CD14-positive monocyte (primary cell): Measurements from ENCODE around the gene TSPAN32. TPM values are rescaled to one million over a fixed set of nuclear protein-coding genes. Genes with fewer than 3 reads are reported as not detected.
A peak's percentile ranks its signal among the peaks of the same experiment; 100 is the strongest.

Experiments
- DNase-seq, 3 donors: peaks; one replicate each; pipeline ENCODE4 v3.0.0-alpha.2; 2011 to 2022
- H2AFZ ChIP-seq: 2 replicates; pipeline ENCODE4 v1.6.0; 2012; ENCODE audit warnings: mild to moderate bottlenecking, low read depth, low read length, inconsistent platforms; ENCODE audit not compliant: insufficient read depth, poor library complexity, severe bottlenecking
- H3K27ac ChIP-seq, 2 donors: 1 replicate in 1 of 2; 2 replicates in 1 of 2; pipeline ENCODE4 v1.5.1; 2012 to 2013; ENCODE audit warnings: low read length in 2 of 2, control low read depth in 1 of 2, inconsistent platforms in 1 of 2, low read depth in 1 of 2, mild to moderate bottlenecking in 1 of 2
- H3K27me3 ChIP-seq, 2 donors: one replicate each; pipeline versions ENCODE4 v1.6.0 to v1.6.1; 2011 to 2013; ENCODE audit warnings: low read length in 2 of 2; ENCODE audit not compliant: control insufficient read depth in 2 of 2, insufficient read depth in 2 of 2
- H3K36me3 ChIP-seq, 2 donors: replicated peaks in 1 of 2; 1 replicate in 1 of 2; 2 replicates in 1 of 2; pipeline versions ENCODE4 v1.5.1 to v1.6.1; 2012 to 2013; ENCODE audit warnings: low read length in 2 of 2, control low read depth in 1 of 2, inconsistent platforms in 1 of 2, mild to moderate bottlenecking in 1 of 2; ENCODE audit not compliant: insufficient read depth in 2 of 2, control insufficient read depth in 1 of 2
- H3K4me1 ChIP-seq, 2 donors: 1 replicate in 1 of 2; 2 replicates in 1 of 2; pipeline versions ENCODE4 v1.5.1 to v1.6.1; 2012 to 2013; ENCODE audit warnings: low read length in 2 of 2, control low read depth in 1 of 2, inconsistent platforms in 1 of 2, mild to moderate bottlenecking in 1 of 2, moderate library complexity in 1 of 2; ENCODE audit not compliant: insufficient read depth in 2 of 2, control insufficient read depth in 1 of 2
- H3K4me2 ChIP-seq: replicated peaks from 2 replicates; pipeline ENCODE3; 2012; ENCODE audit warnings: low read length, moderate library complexity, mild to moderate bottlenecking; ENCODE audit not compliant: poor library complexity, severe bottlenecking; ENCODE audit errors: extremely low read depth
- H3K4me3 ChIP-seq, 3 experiments: fragments of 200-600 bp in 1 of 3; sonication (generic) in 1 of 3; replicated peaks in 1 of 3; 1 replicate in 2 of 3; 2 replicates in 1 of 3; pipeline ENCODE4 v1.5.1; 2011 to 2013; ENCODE audit warnings: low read length in 3 of 3, mild to moderate bottlenecking in 3 of 3, control low read depth in 2 of 3, low read depth in 2 of 3, inconsistent platforms in 1 of 3, moderate library complexity in 1 of 3
- H3K79me2 ChIP-seq: 2 replicates; pipeline ENCODE4 v1.6.0; 2012; ENCODE audit warnings: mild to moderate bottlenecking, control low read depth, inconsistent platforms, low read length, moderate library complexity; ENCODE audit not compliant: insufficient read depth
- H3K9ac ChIP-seq: 2 replicates; pipeline ENCODE4 v1.6.0; 2017; ENCODE audit warnings: low read length, mild to moderate bottlenecking; ENCODE audit not compliant: insufficient read depth, poor library complexity, severe bottlenecking
- H3K9me3 ChIP-seq, 2 donors: replicated peaks in 1 of 2; 1 replicate in 1 of 2; 2 replicates in 1 of 2; pipeline versions ENCODE4 v1.5.1 to v1.6.1; 2012 to 2013; ENCODE audit warnings: low read length in 2 of 2, control low read depth in 1 of 2; ENCODE audit not compliant: control insufficient read depth in 1 of 2, insufficient read depth in 1 of 2
- H4K20me1 ChIP-seq: 2 replicates; pipeline ENCODE4 v1.6.0; 2012; ENCODE audit warnings: mild to moderate bottlenecking, low read length, control low read depth, moderate library complexity; ENCODE audit not compliant: insufficient read depth
- H3K27ac Mint-ChIP-seq, 7 donors: one replicate each; pipeline ENCODE4 v1.8.0; 2020; ENCODE audit warnings: mild to moderate bottlenecking in 7 of 7, mixed read lengths in 7 of 7, moderate library complexity in 6 of 7, inconsistent platforms in 2 of 7
- H3K27me3 Mint-ChIP-seq, 3 donors: one replicate each; pipeline ENCODE4 v1.8.0; 2021 to 2022; ENCODE audit warnings: low read depth in 3 of 3, mild to moderate bottlenecking in 3 of 3, mixed read lengths in 3 of 3, moderate library complexity in 3 of 3, inconsistent platforms in 1 of 3
- H3K36me3 Mint-ChIP-seq, 2 donors: one replicate each; pipeline ENCODE4 v1.8.0; 2020; ENCODE audit warnings: mixed read lengths in 2 of 2, inconsistent platforms in 1 of 2, mild to moderate bottlenecking in 1 of 2
- H3K4me1 Mint-ChIP-seq: one replicate; pipeline ENCODE4 v1.8.0; 2020; ENCODE audit warnings: mild to moderate bottlenecking, mixed read lengths
- H3K4me3 Mint-ChIP-seq, 2 donors: one replicate each; pipeline ENCODE4 v1.8.0; 2020; ENCODE audit warnings: mild to moderate bottlenecking in 2 of 2, mixed read lengths in 2 of 2, moderate library complexity in 1 of 2
- H3K9me3 Mint-ChIP-seq, 7 donors: one replicate each; pipeline ENCODE4 v1.8.0; 2020 to 2022; ENCODE audit warnings: mixed read lengths in 7 of 7, mild to moderate bottlenecking in 6 of 7, moderate library complexity in 6 of 7, inconsistent platforms in 2 of 7
- CTCF ChIP-seq: fragments of 200-600 bp; IDR thresholded peaks from one replicate; pipeline ENCODE4 v1.8.0; 2022; ENCODE audit warnings: antibody characterized with exemption, mild to moderate bottlenecking
- WGBS: methylation state at CpG from one replicate; pipeline ENCODE4 v1.1.5; 2013; ENCODE audit warnings: missing lambda C conversion rate; ENCODE audit not compliant: insufficient coverage; 5-methylcytosine and 5-hydroxymethylcytosine counted together
- intact Hi-C, 2 donors: fragments of 100-400 bp; cut with micrococcal nuclease; formaldehyde crosslinking; loops; one replicate each; pipeline versions ENCODE4 v1.15.0 to v1.15.1; 2023
- polyA minus RNA-seq: library from RNA; depleted of rRNA, polyadenylated mRNA; stranded (reverse); fragments of >200 nt; gene quantifications from 2 replicates; pipeline ENCODE4 v1.2.3, GENCODE V29; 2012
- polyA plus RNA-seq, 3 donors: library from polyadenylated mRNA; depleted of rRNA in 1 of 3; unstranded in 2 of 3; stranded (reverse) in 1 of 3; fragments of 300-500 nt in 2 of 3; fragments of >200 nt in 1 of 3; fragmentation: Illumina TruSeq in 2 of 3; gene quantifications; 1 replicate in 2 of 3; 2 replicates in 1 of 3; pipeline ENCODE4 v1.2.3, GENCODE V29; 2012 to 2021
- total RNA-seq, 12 experiments: library from RNA in 1 of 12; stranded (reverse) in 1 of 12; fragments of 120-200 nt in 1 of 12; gene quantifications; one replicate each; pipeline ENCODE4 v1.2.4 and lab custom pipeline; 2013 to 2026; ENCODE audit warnings: mixed read lengths in 6 of 12, inconsistent platforms in 1 of 12

TSPAN32 gene, protein sequence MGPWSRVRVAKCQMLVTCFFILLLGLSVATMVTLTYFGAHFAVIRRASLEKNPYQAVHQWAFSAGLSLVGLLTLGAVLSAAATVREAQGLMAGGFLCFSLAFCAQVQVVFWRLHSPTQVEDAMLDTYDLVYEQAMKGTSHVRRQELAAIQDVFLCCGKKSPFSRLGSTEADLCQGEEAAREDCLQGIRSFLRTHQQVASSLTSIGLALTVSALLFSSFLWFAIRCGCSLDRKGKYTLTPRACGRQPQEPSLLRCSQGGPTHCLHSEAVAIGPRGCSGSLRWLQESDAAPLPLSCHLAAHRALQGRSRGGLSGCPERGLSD
- total RNA-seq (2013), result 91.4 TPM
- polyA plus RNA-seq (100 to 1,000 TPM in 1 of 3 donors, 10 to 100 TPM in 2; 34.8 to 136 (median 82.5) TPM), polyA minus RNA-seq (42.7 and 44.2 TPM in 2 replicates), total RNA-seq (lab: John Stamatoyannopoulos, UW) (4.2 to 48.0 (median 26.8) reads per million in 11 experiments)

- Mint-ChIP-seq H3K9me3 (no peaks in the 10 kb centered on the region), H3K4me3 (peak within 1 kb of the TSS; percentile 88 to 96), H3K4me1 (peaks cover 66% of the 10 kb centered on the region), H3K27me3 (peaks cover 0 to 2% (median 0%) of the 10 kb centered on the region in 3 donors), H3K36me3 (peaks cover 19 to 38% of the 10 kb centered on the region in 2 donors), H3K27ac (peak within 1 kb of the TSS; percentile 87 to 96 (median 94))
- H3K4me2 ChIP-seq, result peak within 1 kb of the TSS; percentile 99
- peak within 1 kb of the TSS; percentile 87 to 91 for H3K27ac ChIP-seq
- H4K20me1 ChIP-seq, result peaks cover 62% of the 10 kb centered on the region
- 0% methylated on average over 4 of the region's 16 CpGs for WGBS
- no peak for TF ChIP-seq CTCF
- peaks cover 27 to 28% of the 10 kb centered on the region in 2 donors for H3K36me3 ChIP-seq
- peaks cover 75% of the 10 kb centered on the region for H3K79me2 ChIP-seq
- H3K4me1 ChIP-seq, result peaks cover 62 to 73% of the 10 kb centered on the region in 2 donors
- H3K9me3 ChIP-seq, result no peaks in the 10 kb centered on the region
- H3K27me3 ChIP-seq, result no peaks in the 10 kb centered on the region
- peak within 1 kb of the TSS; percentile 42 to 86 (median 76) for H3K4me3 ChIP-seq
- peak within 1 kb of the TSS; percentile 66 for H2AFZ ChIP-seq
- peak within 1 kb of the TSS; percentile 72 for H3K9ac ChIP-seq
- DNase-seq, result peak; percentile 83 to 92 (median 87)
- intact Hi-C loops, result loop anchor here in 1 of 2 donors (1.0 to 10.0 kb wide), 5 partner anchors 34 to 583 kb away; partner anchors contain the start of genes CDKN1C and TSSC4
These were observed at the start of gene TSPAN32, which contains the start of gene C11orf21 for GRCh38 chr11:2301631-2302305. Gene TSPAN32, plus strand, starts transcription at chr11:2302013. Its CDS starts 137 bp downstream, at chr11:2302150. Gene C11orf21, minus strand, starts transcription at chr11:2301918. Its CDS starts 110 bp downstream, at chr11:2301808.

DNA sequence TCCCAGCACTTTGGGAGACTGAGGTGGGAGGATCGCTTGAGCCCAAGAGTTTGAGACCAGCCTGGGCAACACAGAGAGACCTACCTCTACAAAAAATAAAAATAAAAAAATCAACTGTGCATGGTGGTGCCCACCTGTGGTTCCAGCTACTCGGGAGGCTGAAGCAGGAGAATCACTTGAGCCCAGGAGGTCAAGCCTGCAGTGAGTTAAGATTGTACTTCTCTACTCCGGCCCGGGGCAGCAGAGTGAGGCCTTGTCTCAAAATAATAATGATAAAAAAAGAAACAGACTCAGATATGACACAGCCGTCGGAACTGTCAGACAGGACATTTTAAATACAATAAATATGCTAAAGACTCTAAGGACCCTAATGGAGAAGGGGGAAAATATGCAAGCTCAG lies 49.8 kb upstream of the TSPAN32 start:
- no peaks in the 10 kb centered on the region for H3K36me3 ChIP-seq
- H3K27me3 ChIP-seq, result no peaks in the 10 kb centered on the region
- no peak overlapping the region for H3K27ac Mint-ChIP-seq
- H3K27me3 Mint-ChIP-seq, result peaks cover 5 to 9% (median 8%) of the 10 kb centered on the region in 3 donors
- H3K4me3 ChIP-seq, result no peak overlapping the region
- no peak overlapping the region for H3K9ac ChIP-seq
- no peak for TF ChIP-seq CTCF
- intact Hi-C loops, result no loop called here
- H3K27ac ChIP-seq, result no peak overlapping the region
- H2AFZ ChIP-seq, result no peak overlapping the region
- DNase-seq, result no peak
- no peaks in the 10 kb centered on the region for H3K79me2 ChIP-seq
- no peaks in the 10 kb centered on the region for H4K20me1 ChIP-seq
- peaks cover 0 to 15% (median 6%) of the 10 kb centered on the region in 7 donors for H3K9me3 Mint-ChIP-seq
- WGBS, result 100% methylated on average over 1 of the region's 6 CpGs
- no peaks in the 10 kb centered on the region for H3K36me3 Mint-ChIP-seq
- no peak overlapping the region for H3K4me2 ChIP-seq
- H3K9me3 ChIP-seq, result no peaks in the 10 kb centered on the region
- no peaks in the 10 kb centered on the region for H3K4me1 Mint-ChIP-seq
- H3K4me3 Mint-ChIP-seq, result no peak overlapping the region
- H3K4me1 ChIP-seq, result no peaks in the 10 kb centered on the region
